ENCODE results near the gene TERT.

DNA sequence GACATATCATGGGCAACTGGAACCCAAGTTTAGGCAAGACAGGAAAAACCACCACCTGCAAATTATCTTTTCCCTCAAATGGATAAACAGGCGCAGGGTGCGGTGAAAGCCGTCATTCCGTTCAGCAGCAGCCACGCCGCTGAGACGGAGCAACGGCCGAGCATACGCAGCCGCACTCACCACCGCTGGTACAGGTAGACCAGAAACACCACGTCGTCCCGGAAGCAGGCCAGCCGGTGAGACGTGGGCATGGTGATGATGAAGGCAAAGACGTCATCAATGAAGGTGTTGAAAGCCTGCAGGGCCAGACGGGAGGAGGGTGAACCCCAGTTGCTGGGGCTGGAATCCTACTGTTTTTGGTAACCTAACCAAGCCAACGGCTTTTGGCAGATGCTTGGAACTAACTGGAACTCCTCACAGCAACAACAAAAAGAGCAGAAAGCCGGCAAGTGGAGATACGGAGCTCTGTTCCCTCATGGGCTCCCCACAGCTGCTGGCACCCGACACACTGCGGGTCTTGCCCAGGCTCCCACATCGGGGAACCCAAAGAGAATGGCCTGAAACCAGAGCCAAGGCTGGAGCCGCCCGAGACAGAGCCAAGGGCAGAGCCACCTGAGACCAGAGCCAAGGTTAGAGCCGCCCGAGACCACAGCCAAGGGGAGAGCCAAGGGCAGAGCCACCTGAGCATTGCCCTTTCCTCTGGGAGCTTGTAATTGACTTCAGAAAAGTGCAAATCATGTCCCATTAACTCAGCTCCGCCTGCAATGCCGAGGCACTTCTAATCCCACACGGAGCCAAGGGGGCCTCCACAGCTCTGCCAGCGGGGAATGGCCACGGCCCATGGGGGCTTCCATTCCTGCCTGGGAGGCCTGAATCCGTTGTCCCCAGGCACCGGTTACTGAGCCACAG lies 25.8 kb upstream of the TERT start:
- TF ChIP-seq, protein P1, sequence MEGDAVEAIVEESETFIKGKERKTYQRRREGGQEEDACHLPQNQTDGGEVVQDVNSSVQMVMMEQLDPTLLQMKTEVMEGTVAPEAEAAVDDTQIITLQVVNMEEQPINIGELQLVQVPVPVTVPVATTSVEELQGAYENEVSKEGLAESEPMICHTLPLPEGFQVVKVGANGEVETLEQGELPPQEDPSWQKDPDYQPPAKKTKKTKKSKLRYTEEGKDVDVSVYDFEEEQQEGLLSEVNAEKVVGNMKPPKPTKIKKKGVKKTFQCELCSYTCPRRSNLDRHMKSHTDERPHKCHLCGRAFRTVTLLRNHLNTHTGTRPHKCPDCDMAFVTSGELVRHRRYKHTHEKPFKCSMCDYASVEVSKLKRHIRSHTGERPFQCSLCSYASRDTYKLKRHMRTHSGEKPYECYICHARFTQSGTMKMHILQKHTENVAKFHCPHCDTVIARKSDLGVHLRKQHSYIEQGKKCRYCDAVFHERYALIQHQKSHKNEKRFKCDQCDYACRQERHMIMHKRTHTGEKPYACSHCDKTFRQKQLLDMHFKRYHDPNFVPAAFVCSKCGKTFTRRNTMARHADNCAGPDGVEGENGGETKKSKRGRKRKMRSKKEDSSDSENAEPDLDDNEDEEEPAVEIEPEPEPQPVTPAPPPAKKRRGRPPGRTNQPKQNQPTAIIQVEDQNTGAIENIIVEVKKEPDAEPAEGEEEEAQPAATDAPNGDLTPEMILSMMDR (conservative IDR thresholded peaks at IDR 0.05; ENCODE audit: low read length), result no peak
- no peak for TF ChIP-seq EZH2phosphoT487 (IDR thresholded peaks at IDR 0.05; ENCODE audit: borderline replicate concordance)
